Medulla oblongata (tissue), 1 donor: Measurements from ENCODE around the gene ACTR6.
"Not testable (repeated sequence)": the region's sequence is repeated elsewhere in the genome, so short reads cannot be mapped to it uniquely, and the experiment has no call there.

Source experiments
- DNase-seq: peaks from one replicate; pipeline ENCODE4 v3.0.0-alpha.2; 2015; ENCODE audit errors: extremely low spot score

The ACTR6 gene

DNA sequence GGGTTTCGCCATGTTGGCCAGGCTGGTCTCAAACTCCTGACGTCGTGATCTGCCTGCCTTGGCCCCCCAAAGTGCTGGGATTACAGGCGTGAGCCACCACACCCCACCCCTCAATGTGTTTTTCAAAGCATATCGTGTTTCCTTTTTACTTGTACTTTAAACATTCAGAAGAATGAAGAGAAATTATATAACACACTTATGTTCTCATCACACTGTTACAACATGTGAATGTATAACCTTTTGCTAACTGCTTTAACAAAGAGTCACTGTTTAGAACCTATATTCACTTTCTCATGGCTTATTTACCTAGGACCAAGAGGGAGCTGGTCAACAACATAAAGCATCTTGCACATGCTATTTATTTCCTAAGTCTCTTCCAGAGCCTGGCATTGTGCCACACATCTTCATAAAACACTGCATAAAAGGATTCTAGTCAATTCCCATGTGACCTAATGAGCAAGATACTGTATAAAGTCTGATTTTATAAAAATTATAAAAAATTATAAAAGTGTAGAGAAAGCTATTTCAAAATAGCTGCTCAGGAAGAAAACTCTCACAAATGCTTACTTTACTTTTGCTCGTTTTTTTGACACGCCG lies 16.0 kb upstream of the ACTR6 start:
- DNase-seq: no peak

- DNase-seq: peak; percentile 73
Observed at GRCh38 chr12:100185361-100185894, 15.2 kb upstream of the ACTR6 start.

DNA sequence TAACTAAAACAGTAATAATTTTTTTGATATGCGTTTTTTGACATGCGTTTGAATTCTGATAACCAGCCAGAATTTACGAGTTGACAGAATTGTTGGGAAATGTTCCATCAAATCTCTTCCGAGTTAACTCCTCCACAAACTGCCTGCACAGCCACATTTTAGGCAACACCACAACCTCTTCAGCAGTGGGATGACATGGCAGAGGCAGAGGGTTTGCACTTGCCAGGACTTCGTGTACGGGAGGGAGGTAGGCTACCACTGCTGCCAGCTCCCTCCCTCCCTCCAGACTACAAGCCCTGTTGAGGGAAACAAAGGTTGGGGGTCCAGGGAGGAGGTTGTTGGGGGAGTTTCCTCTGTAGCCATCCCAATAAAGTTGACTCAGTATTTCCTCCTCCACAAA lies 14.5 kb upstream of the ACTR6 start:
- no peak for DNase-seq

- DNase-seq: no peak
Observed at GRCh38 chr12:100187068-100187467, 13.5 kb upstream of the ACTR6 start.

- DNase-seq: no peak
Observed at GRCh38 chr12:100187857-100188519, 12.6 kb upstream of the ACTR6 start.

DNA sequence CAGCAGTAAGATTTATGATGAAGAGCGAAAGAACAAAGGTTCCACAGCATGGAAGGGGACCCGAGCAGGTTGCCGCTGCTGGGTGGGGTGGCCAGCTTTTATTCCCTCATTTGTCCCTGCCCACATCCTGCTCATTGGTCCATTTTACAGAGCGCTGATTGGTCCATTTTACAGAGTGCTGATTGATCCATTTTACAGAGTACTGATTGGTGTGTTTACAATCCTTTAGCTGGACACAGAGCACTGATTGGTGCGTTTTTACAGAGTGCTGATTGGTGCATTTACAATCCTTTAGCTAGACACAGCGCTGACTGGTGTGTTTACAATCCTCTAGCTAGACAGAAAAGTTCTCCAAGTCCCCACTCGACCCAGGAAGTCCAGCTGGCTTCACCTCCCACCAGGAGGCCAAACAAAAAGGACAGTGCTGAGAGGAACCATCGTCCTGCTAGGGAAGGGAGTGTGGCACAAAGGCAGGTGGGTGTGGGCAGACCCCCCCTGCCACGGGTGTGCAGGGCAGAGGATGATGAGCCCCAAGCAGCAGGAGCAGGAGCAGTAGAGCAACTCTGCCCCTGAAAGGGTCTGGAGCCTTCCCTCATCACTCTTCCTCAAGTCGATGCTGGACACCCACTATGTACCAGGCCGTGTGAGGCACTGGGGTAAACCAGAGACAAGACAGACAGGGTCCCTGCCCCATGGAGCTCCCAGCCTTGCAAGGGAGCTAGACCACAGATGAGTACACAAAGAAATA lies 11.6 kb upstream of the ACTR6 start:
- not testable (repeated sequence) for DNase-seq

- no peak for DNase-seq
Observed at GRCh38 chr12:100189636-100190394, 10.8 kb upstream of the ACTR6 start.

DNA sequence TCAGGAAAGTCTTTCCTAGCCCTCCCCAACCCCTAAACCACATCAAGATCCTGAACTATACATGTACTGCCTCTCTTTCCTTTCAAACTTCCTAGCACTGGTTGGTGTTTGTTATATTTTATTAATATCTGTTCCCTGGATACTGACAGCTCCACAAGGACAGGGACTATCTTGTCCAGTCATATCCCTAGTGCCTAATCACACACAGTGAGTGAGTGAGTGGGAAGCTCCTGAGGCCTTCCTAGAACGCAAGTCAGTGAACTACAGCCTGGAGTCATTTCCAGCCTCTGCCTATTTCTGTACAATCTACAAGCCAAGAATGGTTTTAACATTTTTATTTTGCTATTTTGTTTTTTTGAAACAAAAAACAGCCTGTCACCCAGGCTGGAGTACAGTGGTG lies 7.5 kb upstream of the ACTR6 start:
- no peak for DNase-seq

DNA sequence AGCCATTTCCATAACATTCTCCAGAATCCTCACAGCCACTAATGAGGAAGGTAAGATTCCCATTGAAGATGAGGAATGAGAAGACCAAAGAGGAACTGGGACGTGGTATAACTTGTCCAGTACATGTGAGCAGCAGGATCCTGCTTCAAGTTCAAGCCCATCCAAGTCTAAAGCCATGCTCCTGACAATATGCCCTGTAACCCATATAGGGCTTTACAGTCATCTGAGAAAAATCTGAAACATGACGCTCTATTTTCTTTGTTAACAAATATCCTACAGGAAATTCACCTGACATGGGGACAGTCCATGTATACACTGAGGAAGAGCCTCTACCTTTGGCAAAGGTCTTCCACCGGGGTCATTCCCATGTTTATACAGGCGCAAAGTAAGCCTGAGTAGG lies 3.1 kb upstream of the ACTR6 start:
- DNase-seq: no peak

DNA sequence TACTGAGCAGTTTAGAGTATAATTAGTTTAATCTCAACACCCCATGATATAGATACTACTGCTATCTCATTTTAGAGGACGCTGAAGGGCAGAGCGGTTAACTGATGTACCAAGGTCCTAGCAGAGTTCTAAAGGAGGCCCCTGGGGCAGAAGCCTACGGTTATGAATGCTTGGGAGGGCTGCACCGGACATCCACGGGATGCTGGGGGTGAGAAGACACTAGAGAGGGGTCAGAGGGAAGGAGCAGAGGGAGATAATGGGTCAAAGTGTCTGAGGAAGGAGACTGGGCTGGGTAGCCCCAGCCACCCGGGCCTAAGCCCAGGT lies 1.6 kb upstream of the ACTR6 start:
- DNase-seq: no peak

GRCh38 chr12:100199347-100200149 lies 1.1 kb upstream of the ACTR6 start:
- peak; percentile 28 for DNase-seq

- no peak for DNase-seq
Observed at GRCh38 chr12:100201604-100202423, 1.2 kb downstream of the ACTR6 start.

DNA sequence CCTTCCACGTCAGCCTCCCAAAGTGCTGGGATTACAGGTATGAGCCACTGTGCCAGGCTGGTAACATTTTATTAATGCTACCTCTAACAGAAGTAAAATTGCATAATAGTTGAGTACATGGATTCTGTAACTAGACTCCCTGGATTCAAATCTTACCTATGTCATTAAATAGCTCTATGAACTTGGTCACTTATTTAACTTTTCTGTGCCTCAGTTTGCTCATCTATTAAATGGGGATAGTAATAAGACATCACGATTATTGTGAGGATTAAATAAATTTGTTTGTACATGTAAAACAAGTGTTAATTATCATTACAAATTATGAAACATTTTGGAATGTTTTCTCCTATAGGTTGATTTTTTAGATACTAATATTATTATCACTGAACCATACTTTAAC lies 6.7 kb downstream of the ACTR6 start:
- no peak for DNase-seq

DNA sequence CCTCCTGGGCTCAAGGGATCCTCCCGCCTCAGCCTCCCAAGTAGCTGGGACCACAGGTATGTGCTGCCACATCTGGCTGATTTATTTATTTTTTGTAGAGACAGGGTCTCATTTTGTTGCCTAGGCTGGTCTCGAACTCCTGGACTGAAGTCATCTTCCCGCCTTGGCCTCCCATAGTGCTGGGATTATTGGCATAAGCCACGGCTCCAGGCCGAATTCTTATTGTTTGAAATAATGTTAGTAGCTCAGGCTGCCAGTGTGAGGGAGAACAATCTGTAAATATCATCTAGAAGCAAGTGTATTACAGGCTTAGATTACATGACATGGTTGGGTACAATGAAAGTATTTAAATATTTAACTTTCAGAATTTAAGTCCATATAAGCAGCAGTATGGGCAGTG lies 8.2 kb downstream of the ACTR6 start:
- DNase-seq: no peak

- DNase-seq: no peak
Observed at GRCh38 chr12:100211698-100212097, 11.1 kb downstream of the ACTR6 start.

GRCh38 chr12:100213016-100213891 lies 12.6 kb downstream of the ACTR6 start:
- no peak for DNase-seq

DNA sequence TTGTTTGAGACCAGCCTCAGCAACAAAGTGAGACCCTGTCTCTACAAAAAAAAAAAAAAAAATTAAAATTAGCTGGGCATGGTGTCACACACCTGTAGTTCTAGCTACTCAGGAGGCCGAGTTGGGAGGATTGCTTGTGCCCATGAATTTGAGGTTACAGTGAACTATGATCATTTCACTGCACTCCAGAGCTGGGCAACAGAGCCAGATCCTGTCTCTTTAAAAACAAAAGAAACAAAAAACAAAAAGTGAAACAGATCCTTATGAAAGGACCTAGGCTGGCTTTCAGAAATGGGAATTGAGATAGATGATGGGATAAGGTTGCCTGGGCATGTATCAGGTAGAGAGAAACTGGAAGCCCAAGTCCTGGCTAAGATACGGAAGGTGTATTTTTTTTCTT lies 13.9 kb downstream of the ACTR6 start:
- DNase-seq: no peak

GRCh38 chr12:100215209-100215608 lies 14.6 kb downstream of the ACTR6 start:
- no peak for DNase-seq

- no peak for DNase-seq
Observed at GRCh38 chr12:100216337-100216736, 15.7 kb downstream of the ACTR6 start.
